Lower leg skin (tissue), 4 donors: ENCODE results near the gene IGFN1. TPM values are rescaled to one million over a fixed set of nuclear protein-coding genes. Genes with fewer than 3 reads are reported as not detected.

Experiments used
- DNase-seq, 2 donors: peaks; one replicate each; pipeline ENCODE4 v3.0.0-alpha.2; 2019; ENCODE audit warnings: low spot score in 2 of 2
- H3K4me3 ChIP-seq: fragments of 200-600 bp; sonication (generic); 2 replicates; pipeline ENCODE4 v1.5.1; 2017; ENCODE audit warnings: mild to moderate bottlenecking, low read depth; ENCODE audit not compliant: poor library complexity, severe bottlenecking
- POLR2A ChIP-seq, 2 donors: fragments of 450-650 bp; IDR thresholded peaks; one replicate each; pipeline ENCODE4 v1.6.1; 2016 to 2017; ENCODE audit warnings: antibody characterized with exemption in 2 of 2, mild to moderate bottlenecking in 1 of 2, moderate library complexity in 1 of 2
- WGBS, 2 donors: methylation state at CpG; one replicate each; pipeline ENCODE4 v1.1.5; 2018; 5-methylcytosine and 5-hydroxymethylcytosine counted together
- intact Hi-C: fragments of 100-400 bp; cut with DNase I; formaldehyde crosslinking; loops from one replicate; pipeline ENCODE4 v1.15.0; 2023; ENCODE audit warnings: low total_unique reads
- total RNA-seq, 4 donors: library from RNA; depleted of rRNA; stranded (reverse); fragments of >200 nt; gene quantifications; one replicate each; pipeline ENCODE4 v1.1.0, GENCODE V29; 2016
- TF ChIP-seq, protein P1 (sequence below), 3 donors: fragments of 450-650 bp; IDR thresholded peaks; one replicate each; pipeline ENCODE4 v1.5.1; 2016; ENCODE audit warnings: antibody characterized with exemption in 3 of 3, mild to moderate bottlenecking in 3 of 3, moderate library complexity in 2 of 3

IGFN1 gene
- total RNA-seq, 4 donors from 2014 or later = 0.32 TPM; not detected in 3

DNA sequence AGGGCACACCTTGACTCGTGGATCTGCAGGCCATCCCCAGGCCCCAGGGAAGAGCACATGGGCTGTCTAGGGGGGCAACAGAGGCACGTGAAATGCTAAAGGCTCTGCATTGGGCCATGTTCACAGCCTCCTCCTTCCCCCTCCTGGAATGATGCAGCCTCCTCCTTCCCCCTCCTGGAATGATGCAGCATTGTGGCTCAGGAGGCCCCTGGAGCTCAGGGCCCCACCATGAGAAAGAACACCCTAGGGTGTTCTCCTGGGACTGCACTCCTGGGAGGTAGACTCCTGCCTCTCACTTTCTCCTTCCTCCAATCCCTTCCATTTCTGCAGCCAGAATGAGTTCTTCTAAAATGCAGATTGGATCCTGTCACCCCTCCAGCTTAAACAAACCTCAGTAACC lies 1.5 kb upstream of the IGFN1 start:
- intact Hi-C loops = no loop called here
- 64 to 89% methylated on average over 2 of the region's 2 CpGs for WGBS, 2 donors

DNA sequence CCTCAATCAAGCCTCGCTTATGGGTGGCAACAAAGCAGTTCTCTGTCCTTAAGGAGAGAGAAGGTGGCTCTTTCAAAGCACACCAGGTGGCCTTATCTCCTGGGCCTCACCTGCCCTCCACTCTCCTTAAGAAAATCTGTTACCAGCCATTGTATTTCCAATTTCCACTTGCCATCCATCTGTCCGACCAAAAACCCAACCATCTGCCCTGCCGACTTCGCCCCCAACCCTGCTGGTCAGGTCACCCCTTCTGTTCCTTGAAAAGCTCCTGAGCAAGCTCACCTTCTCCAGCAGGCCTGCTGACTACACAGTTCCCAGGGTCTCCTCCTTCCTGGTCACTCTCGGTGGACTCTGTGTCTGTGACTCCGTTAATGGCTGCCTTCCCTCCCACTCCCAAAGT lies 619 bp upstream of the IGFN1 start:
- 79 to 92% methylated on average over 6 of the region's 6 CpGs for WGBS, 2 donors
- DNase-seq = no peak
- no peak for TF ChIP-seq POLR2A (IDR thresholded peaks at IDR 0.05)
- TF ChIP-seq, protein P1, sequence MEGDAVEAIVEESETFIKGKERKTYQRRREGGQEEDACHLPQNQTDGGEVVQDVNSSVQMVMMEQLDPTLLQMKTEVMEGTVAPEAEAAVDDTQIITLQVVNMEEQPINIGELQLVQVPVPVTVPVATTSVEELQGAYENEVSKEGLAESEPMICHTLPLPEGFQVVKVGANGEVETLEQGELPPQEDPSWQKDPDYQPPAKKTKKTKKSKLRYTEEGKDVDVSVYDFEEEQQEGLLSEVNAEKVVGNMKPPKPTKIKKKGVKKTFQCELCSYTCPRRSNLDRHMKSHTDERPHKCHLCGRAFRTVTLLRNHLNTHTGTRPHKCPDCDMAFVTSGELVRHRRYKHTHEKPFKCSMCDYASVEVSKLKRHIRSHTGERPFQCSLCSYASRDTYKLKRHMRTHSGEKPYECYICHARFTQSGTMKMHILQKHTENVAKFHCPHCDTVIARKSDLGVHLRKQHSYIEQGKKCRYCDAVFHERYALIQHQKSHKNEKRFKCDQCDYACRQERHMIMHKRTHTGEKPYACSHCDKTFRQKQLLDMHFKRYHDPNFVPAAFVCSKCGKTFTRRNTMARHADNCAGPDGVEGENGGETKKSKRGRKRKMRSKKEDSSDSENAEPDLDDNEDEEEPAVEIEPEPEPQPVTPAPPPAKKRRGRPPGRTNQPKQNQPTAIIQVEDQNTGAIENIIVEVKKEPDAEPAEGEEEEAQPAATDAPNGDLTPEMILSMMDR (IDR thresholded peaks at IDR 0.05) = no peak
- intact Hi-C loops = no loop called here
- H3K4me3 ChIP-seq = no peak overlapping the region

More for the DNA sequence above, 1.5 kb upstream of the IGFN1 start:
- TF ChIP-seq POLR2A (IDR thresholded peaks at IDR 0.05) = no peak
- TF ChIP-seq, protein P1 (IDR thresholded peaks at IDR 0.05) = no peak
- H3K4me3 ChIP-seq = no peak overlapping the region
- DNase-seq = no peak

DNA sequence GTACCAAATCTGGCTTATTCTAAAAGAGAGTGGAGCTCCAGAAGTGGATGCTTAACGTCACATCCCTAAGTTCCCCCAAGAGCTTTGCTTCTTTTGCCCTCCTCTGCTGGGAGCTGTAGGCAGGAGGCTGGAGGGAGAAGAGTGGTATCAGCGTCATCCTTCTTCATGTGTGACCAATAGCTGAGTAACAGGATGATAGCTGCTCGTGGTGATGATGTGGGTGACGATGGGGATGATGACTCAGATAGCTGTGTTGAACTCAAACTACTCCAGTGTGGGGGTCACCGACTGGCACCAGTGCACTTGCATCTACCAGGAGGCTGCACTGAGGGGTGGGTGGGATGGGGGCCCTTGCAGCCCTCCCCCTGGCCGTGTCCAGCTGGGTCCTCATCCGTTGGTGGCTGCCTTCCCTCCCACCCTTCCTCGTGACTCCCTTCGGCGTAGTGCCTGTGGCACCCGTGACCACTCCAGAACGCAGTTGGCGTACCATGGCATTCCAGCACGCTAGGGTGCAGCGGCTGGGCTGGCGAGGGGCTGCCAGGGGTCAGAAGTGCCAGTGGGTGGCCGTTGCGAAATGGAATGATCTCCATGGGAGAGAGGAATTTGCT lies 1.1 kb downstream of the IGFN1 start:
- no peak overlapping the region for H3K4me3 ChIP-seq
- intact Hi-C loops = no loop called here
- WGBS, 2 donors = 81% methylated on average over 18 of the region's 18 CpGs
- no peak for DNase-seq
- TF ChIP-seq, protein P1 (IDR thresholded peaks at IDR 0.05) = no peak
- TF ChIP-seq POLR2A (IDR thresholded peaks at IDR 0.05) = no peak

DNA sequence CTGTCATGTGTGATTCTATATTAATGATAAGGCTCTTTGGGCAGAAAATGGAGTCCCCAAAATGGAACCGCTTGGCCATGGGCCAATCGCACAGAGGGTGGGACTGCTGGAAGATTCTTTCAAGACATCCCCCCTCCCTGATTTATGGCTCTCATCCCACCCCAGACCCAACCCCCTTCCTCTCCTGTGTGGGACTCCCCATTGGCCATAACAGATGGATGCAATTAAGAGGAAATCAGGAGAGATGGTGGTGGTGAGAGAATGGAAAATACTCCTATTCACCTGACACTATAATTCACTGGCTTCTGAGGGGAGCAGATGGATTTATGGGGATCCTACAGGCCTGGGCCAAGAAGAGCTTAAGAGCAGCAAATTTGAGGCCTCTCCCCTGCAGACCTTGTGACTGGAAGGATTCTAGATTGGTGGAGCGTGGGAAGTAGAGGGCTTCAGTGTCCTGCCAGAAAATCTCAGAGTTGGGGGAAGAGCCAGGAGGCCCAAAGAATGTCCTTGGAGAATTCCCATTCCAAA lies 1.7 kb downstream of the IGFN1 start:
- DNase-seq = no peak
- WGBS, 2 donors = 70% methylated on average over 3 of the region's 3 CpGs
- H3K4me3 ChIP-seq = no peak overlapping the region
- no peak for TF ChIP-seq POLR2A (IDR thresholded peaks at IDR 0.05)
- TF ChIP-seq, protein P1 (IDR thresholded peaks at IDR 0.05) = no peak
- intact Hi-C loops = no loop called here

GRCh38 chr1:201194046-201194445 lies 3.4 kb downstream of the IGFN1 start:
- TF ChIP-seq POLR2A (IDR thresholded peaks at IDR 0.05) = no peak
- TF ChIP-seq, protein P1 (IDR thresholded peaks at IDR 0.05) = no peak
- WGBS, 2 donors = 85 to 91% methylated on average over 6 of the region's 6 CpGs
- H3K4me3 ChIP-seq = no peak overlapping the region
- intact Hi-C loops = no loop called here
- DNase-seq = no peak

GRCh38 chr1:201198598-201198997 lies 8.0 kb downstream of the IGFN1 start:
- DNase-seq = no peak
- 95 to 98% methylated on average over 3 of the region's 3 CpGs for WGBS, 2 donors
- TF ChIP-seq, protein P1 (IDR thresholded peaks at IDR 0.05) = no peak
- no peak overlapping the region for H3K4me3 ChIP-seq
- intact Hi-C loops = no loop called here
